OCI-LY1 (cell line): ENCODE measurements around the gene ZBTB48.

Experiments used
- H2AFZ ChIP-seq: fragments of 200-600 bp; sonication (generic), shearing (Covaris generic); 2 replicates; pipeline ENCODE4 v1.6.0; 2014; ENCODE audit warnings: antibody characterized with exemption, mild to moderate bottlenecking, low read length
- H3F3A ChIP-seq: fragments of 200-600 bp; sonication (generic), shearing (Covaris generic); 2 replicates; pipeline ENCODE4 v1.6.0; 2014; ENCODE audit warnings: mild to moderate bottlenecking, antibody characterized with exemption, low read length, moderate library complexity; ENCODE audit not compliant: insufficient read depth
- H3K27ac ChIP-seq: fragments of 200-600 bp; sonication (generic); 2 replicates; pipeline ENCODE4 v1.5.1; 2014; ENCODE audit warnings: low read length, mixed run types, mild to moderate bottlenecking, low read depth; ENCODE audit not compliant: poor library complexity, severe bottlenecking
- H3K27me3 ChIP-seq: fragments of 200-600 bp; sonication (generic); 2 replicates; pipeline ENCODE4 v1.6.0; 2014; ENCODE audit warnings: antibody characterized with exemption, mild to moderate bottlenecking, low read length, moderate library complexity; ENCODE audit not compliant: insufficient read depth
- H3K36me3 ChIP-seq: fragments of 200-600 bp; sonication (generic); 2 replicates; pipeline ENCODE4 v1.6.1; 2014; ENCODE audit warnings: mild to moderate bottlenecking, antibody characterized with exemption, low read length, moderate library complexity, mixed read lengths; ENCODE audit not compliant: insufficient read depth
- H3K4me1 ChIP-seq: fragments of 200-600 bp; sonication (generic); 2 replicates; pipeline ENCODE4 v1.5.1; 2014; ENCODE audit warnings: mild to moderate bottlenecking, low read length, moderate library complexity; ENCODE audit not compliant: insufficient read depth, severe bottlenecking
- H3K4me2 ChIP-seq: fragments of 200-600 bp; sonication (generic), shearing (Covaris generic); 2 replicates; pipeline ENCODE4 v1.6.1; 2014; ENCODE audit warnings: low read length
- H3K4me3 ChIP-seq: fragments of 200-600 bp; sonication (generic); 2 replicates; pipeline ENCODE4 v1.5.1; 2014; ENCODE audit warnings: low read length, low read depth, mild to moderate bottlenecking, mixed read lengths; ENCODE audit not compliant: poor library complexity, severe bottlenecking
- H3K79me2 ChIP-seq: fragments of 200-600 bp; shearing (Covaris generic); 2 replicates; pipeline ENCODE4 v1.6.1; 2016; ENCODE audit warnings: mixed run types, low read length, mixed read lengths; ENCODE audit not compliant: insufficient read depth
- H3K9ac ChIP-seq: fragments of 200-600 bp; sonication (generic), shearing (Covaris generic); 2 replicates; pipeline ENCODE4 v1.6.1; 2014; ENCODE audit warnings: mild to moderate bottlenecking, low read length, mixed read lengths
- H3K9me2 ChIP-seq: fragments of 200-600 bp; sonication (generic), shearing (Covaris generic); 2 replicates; pipeline ENCODE4 v1.6.1; 2014; ENCODE audit warnings: low read depth, mild to moderate bottlenecking, low read length, mixed read lengths
- H3K9me3 ChIP-seq: fragments of 200-600 bp; shearing (Covaris generic); 2 replicates; pipeline ENCODE4 v1.6.1; 2014; ENCODE audit warnings: low read length, mixed read lengths
- H4K20me1 ChIP-seq: fragments of 200-600 bp; sonication (generic), shearing (Covaris generic); 2 replicates; pipeline ENCODE4 v1.6.0; 2016; ENCODE audit warnings: mild to moderate bottlenecking, low read length; ENCODE audit not compliant: insufficient read depth
- CTCF ChIP-seq: fragments of 200-600 bp; sonication (generic), shearing (Covaris generic); IDR thresholded peaks from 2 replicates; pipeline ENCODE4 v1.5.1; 2017; ENCODE audit warnings: mild to moderate bottlenecking, antibody characterized with exemption, low read length, moderate library complexity, mixed read lengths
- EZH2 ChIP-seq: fragments of 200-600 bp; sonication (generic), shearing (Covaris generic); IDR thresholded peaks from 2 replicates; pipeline ENCODE4 v1.8.0; 2017; ENCODE audit warnings: borderline replicate concordance, mixed run types, mild to moderate bottlenecking, antibody characterized with exemption, low read length, moderate library complexity, mixed read lengths

ZBTB48 gene

GRCh38 chr1:6538956-6539355 lies 40.8 kb upstream of the ZBTB48 start:
- no peak overlapping the region for H3K4me2 ChIP-seq
- H3K9me2 ChIP-seq, result no peaks in the 10 kb centered on the region
- no peaks in the 10 kb centered on the region for H3K79me2 ChIP-seq
- H4K20me1 ChIP-seq, result no peaks in the 10 kb centered on the region
- peaks cover 80% of the 10 kb centered on the region for H3K36me3 ChIP-seq
- H3K27ac ChIP-seq, result no peak overlapping the region
- no peak overlapping the region for H2AFZ ChIP-seq
- H3F3A ChIP-seq, result no peaks in the 10 kb centered on the region
- H3K9ac ChIP-seq, result no peak overlapping the region
- no peaks in the 10 kb centered on the region for H3K4me1 ChIP-seq
- H3K9me3 ChIP-seq, result no peaks in the 10 kb centered on the region
- no peaks in the 10 kb centered on the region for H3K27me3 ChIP-seq
- no peak overlapping the region for H3K4me3 ChIP-seq
- TF ChIP-seq CTCF, result no peak
- no peak for TF ChIP-seq EZH2

GRCh38 chr1:6544831-6545230 lies 35.0 kb upstream of the ZBTB48 start:
- no peaks in the 10 kb centered on the region for H3F3A ChIP-seq
- no peak overlapping the region for H3K27ac ChIP-seq
- H3K9me3 ChIP-seq, result no peaks in the 10 kb centered on the region
- H3K36me3 ChIP-seq, result peaks cover 89% of the 10 kb centered on the region
- H3K9me2 ChIP-seq, result no peaks in the 10 kb centered on the region
- no peaks in the 10 kb centered on the region for H3K79me2 ChIP-seq
- no peaks in the 10 kb centered on the region for H3K4me1 ChIP-seq
- no peak overlapping the region for H3K4me3 ChIP-seq
- no peak overlapping the region for H3K4me2 ChIP-seq
- no peak overlapping the region for H3K9ac ChIP-seq
- no peaks in the 10 kb centered on the region for H4K20me1 ChIP-seq
- TF ChIP-seq EZH2 (no peak), CTCF (no peak)
- no peak overlapping the region for H2AFZ ChIP-seq
- no peaks in the 10 kb centered on the region for H3K27me3 ChIP-seq

GRCh38 chr1:6545276-6546112 lies 34.3 kb upstream of the ZBTB48 start:
- TF ChIP-seq EZH2 (no peak), CTCF (no peak)
- no peaks in the 10 kb centered on the region for H4K20me1 ChIP-seq
- H3K36me3 ChIP-seq, result peaks cover 91% of the 10 kb centered on the region

More at GRCh38 chr1:6545276-6546112, 34.3 kb upstream of the ZBTB48 start:
- Histone ChIP-seq H3K79me2 (no peaks in the 10 kb centered on the region), H3K4me3 (no peak overlapping the region), H3K9ac (no peak overlapping the region), H3K4me1 (no peaks in the 10 kb centered on the region), H3F3A (no peaks in the 10 kb centered on the region), H3K9me2 (no peaks in the 10 kb centered on the region), H3K27me3 (no peaks in the 10 kb centered on the region), H3K4me2 (no peak overlapping the region), H3K9me3 (no peaks in the 10 kb centered on the region), H2AFZ (no peak overlapping the region), H3K27ac (no peak overlapping the region)
